Measurements from ENCODE around the gene FLACC1. TPM values are rescaled to one million over a fixed set of nuclear protein-coding genes. Genes with fewer than 3 reads are reported as not detected.

The FLACC1 gene
- total and polyA plus RNA-seq, 9 of the 15 experiments (the other 6 are each of a cell fraction or from before 2014, with no cell fraction given), result 0.07 to 0.68 (median 0.22) TPM; not detected in 2

DNA sequence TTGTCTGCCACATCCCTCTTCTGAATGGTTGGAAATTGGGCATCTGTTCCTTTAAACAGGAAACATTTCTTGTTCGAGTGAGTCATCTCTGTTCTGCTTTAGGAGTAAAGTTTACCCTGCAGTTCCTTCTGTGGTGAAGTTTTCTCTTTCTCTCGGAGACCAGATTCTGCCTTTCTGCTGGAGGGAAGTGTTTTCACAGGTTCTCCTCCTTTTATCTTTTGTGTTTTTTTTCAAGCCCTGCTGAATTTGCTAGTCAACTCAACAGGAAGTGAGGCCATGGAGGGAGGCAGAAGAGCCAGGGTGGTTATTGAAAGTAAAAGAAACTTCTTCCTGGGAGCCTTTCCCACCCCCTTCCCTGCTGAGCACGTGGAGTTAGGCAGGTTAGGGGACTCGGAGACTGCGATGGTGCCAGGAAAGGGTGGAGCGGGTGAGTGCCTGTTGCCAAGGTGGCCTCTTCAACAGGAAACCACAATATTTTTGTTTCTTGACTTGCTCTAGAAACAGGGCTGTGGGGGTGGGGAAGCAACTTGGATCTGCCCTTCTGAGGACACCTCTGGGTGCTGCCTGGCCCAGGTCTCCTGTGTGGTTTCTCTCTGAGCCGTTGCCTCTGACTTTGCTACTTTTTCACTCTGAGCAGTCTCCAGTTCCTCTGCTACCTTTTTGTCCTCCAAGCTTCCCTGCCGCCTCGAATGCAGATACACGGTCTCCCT, 99.0 kb downstream of the FLACC1 start (continued):
- no peak for TF ChIP-seq EGR1 (conservative IDR thresholded peaks at IDR 0.05)
- no peak for TF ChIP-seq ARID1B (IDR thresholded peaks at IDR 0.05)
- TF ChIP-seq ZBTB7A (IDR thresholded peaks at IDR 0.05; ENCODE audit: borderline replicate concordance, control insufficient read depth, low read depth, low read length), result no peak
- TF ChIP-seq ZNF445 (CRISPR knock-in tag; IDR thresholded peaks at IDR 0.05; ENCODE audit: low read depth), result no peak
- no peak for TF ChIP-seq SIRT6 (IDR thresholded peaks at IDR 0.05; ENCODE audit: low read depth, low read length)
- TF ChIP-seq, protein P1, sequence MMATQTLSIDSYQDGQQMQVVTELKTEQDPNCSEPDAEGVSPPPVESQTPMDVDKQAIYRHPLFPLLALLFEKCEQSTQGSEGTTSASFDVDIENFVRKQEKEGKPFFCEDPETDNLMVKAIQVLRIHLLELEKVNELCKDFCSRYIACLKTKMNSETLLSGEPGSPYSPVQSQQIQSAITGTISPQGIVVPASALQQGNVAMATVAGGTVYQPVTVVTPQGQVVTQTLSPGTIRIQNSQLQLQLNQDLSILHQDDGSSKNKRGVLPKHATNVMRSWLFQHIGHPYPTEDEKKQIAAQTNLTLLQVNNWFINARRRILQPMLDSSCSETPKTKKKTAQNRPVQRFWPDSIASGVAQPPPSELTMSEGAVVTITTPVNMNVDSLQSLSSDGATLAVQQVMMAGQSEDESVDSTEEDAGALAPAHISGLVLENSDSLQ (IDR thresholded peaks at IDR 0.05), result no peak
- TF ChIP-seq, protein P2, sequence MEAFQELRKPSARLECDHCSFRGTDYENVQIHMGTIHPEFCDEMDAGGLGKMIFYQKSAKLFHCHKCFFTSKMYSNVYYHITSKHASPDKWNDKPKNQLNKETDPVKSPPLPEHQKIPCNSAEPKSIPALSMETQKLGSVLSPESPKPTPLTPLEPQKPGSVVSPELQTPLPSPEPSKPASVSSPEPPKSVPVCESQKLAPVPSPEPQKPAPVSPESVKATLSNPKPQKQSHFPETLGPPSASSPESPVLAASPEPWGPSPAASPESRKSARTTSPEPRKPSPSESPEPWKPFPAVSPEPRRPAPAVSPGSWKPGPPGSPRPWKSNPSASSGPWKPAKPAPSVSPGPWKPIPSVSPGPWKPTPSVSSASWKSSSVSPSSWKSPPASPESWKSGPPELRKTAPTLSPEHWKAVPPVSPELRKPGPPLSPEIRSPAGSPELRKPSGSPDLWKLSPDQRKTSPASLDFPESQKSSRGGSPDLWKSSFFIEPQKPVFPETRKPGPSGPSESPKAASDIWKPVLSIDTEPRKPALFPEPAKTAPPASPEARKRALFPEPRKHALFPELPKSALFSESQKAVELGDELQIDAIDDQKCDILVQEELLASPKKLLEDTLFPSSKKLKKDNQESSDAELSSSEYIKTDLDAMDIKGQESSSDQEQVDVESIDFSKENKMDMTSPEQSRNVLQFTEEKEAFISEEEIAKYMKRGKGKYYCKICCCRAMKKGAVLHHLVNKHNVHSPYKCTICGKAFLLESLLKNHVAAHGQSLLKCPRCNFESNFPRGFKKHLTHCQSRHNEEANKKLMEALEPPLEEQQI (IDR thresholded peaks at IDR 0.05), result no peak
- TF ChIP-seq THRAP3 (IDR thresholded peaks at IDR 0.05; ENCODE audit: borderline replicate concordance), result no peak
- TF ChIP-seq GATAD2B (IDR thresholded peaks at IDR 0.05; ENCODE audit: borderline replicate concordance), result no peak
- TF ChIP-seq MAFK (IDR thresholded peaks at IDR 0.05; ENCODE audit: low read length), result no peak
- no peak for TF ChIP-seq SP1 (CRISPR knock-in tag; IDR thresholded peaks at IDR 0.05)
- no peak for TF ChIP-seq STAT5A (IDR thresholded peaks at IDR 0.05; ENCODE audit: borderline replicate concordance, low read length)
- TF ChIP-seq, protein P3, sequence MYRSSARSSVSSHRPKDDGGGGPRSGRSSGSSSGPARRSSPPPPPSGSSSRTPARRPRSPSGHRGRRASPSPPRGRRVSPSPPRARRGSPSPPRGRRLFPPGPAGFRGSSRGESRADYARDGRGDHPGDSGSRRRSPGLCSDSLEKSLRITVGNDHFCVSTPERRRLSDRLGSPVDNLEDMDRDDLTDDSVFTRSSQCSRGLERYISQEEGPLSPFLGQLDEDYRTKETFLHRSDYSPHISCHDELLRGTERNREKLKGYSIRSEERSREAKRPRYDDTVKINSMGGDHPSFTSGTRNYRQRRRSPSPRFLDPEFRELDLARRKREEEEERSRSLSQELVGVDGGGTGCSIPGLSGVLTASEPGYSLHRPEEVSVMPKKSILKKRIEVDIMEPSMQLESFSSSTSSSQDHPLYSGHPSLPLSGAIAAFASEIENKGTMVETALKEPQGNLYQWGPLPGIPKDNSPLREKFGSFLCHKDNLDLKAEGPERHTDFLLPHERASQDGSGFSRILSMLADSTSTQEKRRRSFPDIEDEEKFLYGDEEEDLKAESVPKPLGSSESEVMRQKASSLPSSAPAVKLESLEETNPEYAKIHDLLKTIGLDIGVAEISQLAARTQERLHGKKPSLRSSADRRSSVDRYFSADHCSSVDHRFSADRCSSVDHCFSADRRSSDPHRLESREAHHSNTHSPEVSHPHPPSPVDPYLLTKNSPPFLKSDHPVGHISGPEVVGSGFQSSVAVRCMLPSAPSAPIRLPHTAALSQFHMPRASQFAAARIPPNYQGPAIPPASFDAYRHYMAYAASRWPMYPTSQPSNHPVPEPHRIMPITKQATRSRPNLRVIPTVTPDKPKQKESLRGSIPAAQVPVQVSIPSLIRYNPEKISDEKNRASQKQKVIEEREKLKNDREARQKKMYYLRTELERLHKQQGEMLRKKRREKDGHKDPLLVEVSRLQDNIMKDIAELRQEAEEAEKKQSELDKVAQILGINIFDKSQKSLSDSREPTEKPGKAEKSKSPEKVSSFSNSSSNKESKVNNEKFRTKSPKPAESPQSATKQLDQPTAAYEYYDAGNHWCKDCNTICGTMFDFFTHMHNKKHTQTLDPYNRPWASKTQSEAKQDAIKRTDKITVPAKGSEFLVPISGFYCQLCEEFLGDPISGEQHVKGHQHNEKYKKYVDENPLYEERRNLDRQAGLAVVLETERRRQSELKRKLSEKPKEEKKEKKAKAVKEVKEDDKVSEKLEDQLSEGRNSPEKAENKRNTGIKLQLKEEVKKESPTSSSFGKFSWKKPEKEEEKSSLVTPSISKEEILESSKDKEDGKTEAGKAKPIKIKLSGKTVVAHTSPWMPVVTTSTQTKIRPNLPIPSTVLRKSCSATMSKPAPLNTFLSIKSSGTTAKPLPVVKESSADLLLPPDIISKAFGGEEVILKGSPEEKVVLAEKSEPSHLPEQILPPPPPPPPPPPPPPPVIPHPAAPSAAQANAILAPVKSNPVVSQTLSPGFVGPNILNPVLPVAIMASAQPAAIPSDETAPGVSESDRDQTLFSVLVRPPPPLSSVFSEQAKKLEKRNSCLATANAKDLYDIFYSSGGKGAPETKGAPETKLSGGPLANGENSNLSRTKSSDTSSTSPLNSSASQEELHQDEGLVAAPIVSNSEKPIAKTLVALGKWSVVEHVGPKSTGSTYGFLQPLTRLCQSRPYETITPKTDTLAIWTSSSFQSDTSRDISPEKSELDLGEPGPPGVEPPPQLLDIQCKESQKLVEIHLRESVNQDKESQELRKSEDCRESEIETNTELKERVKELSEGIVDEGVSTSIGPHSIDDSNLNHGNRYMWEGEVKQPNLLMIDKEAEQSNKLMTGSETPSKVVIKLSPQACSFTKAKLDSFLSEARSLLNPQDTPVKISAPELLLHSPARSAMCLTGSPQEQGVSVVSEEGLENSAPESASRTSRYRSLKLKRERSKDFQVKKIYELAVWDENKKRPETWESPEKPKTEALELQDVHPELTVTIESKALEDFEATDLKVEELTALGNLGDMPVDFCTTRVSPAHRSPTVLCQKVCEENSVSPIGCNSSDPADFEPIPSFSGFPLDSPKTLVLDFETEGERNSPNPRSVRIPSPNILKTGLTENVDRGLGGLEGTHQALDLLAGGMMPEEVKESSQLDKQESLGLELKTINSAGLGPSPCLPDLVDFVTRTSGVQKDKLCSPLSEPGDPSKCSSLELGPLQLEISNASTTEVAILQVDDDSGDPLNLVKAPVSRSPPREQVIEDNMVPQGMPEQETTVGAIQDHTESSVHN (IDR thresholded peaks at IDR 0.05; ENCODE audit: borderline replicate concordance in 1 of 2, low read depth in 1 of 2), result no peak
- TF ChIP-seq, protein P4, sequence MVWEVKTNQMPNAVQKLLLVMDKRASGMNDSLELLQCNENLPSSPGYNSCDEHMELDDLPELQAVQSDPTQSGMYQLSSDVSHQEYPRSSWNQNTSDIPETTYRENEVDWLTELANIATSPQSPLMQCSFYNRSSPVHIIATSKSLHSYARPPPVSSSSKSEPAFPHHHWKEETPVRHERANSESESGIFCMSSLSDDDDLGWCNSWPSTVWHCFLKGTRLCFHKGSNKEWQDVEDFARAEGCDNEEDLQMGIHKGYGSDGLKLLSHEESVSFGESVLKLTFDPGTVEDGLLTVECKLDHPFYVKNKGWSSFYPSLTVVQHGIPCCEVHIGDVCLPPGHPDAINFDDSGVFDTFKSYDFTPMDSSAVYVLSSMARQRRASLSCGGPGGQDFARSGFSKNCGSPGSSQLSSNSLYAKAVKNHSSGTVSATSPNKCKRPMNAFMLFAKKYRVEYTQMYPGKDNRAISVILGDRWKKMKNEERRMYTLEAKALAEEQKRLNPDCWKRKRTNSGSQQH (CRISPR knock-in tag; IDR thresholded peaks at IDR 0.05), result no peak
- no peak for TF ChIP-seq ZNF197 (CRISPR knock-in tag; IDR thresholded peaks at IDR 0.05; ENCODE audit: low read depth)
